ENCODE results near the gene COL23A1. TPM values are rescaled to one million over a fixed set of nuclear protein-coding genes. Genes with fewer than 3 reads are reported as not detected.

COL23A1 gene
- polyA plus RNA-seq, 1 donor (not counting 4 experiments of a cell fraction or from before 2014, with no cell fraction given) = not detected

DNA sequence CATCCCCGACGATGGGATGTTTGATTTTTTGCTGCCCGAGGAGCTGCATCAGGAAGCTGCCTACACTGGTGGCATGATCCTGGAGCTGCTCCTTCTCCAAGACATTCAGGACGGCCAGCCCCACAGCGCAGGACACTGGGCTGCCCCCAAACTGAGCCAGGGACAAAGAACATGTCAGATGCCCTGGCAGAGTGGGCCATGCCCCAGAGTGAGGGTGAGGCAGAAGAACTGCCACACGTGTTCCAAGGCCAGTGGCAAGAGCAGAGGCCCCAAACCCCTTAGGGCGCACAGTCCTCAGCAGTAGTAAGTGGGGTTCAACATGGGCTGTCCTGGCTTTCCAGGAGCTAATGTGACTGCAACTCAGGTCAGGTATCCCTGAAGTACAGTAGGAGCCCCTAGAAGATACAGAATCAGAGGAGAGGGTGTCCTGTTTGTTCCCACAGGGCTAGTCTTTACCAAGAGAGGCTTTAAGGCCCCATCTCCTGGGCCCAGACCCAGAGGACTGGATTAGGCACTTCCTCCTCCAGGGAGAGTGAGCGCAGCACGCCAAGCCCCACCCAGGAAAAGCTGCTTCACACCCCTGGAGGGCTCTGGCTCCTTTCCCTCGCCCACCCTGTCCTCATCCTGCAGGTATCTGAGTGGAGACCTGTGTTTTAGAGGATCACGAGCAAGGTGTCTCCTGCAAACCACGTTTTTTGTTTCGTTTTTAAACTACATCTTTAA is 374.8 kb downstream of the COL23A1 start:
- TF ChIP-seq EZH2 (IDR thresholded peaks at IDR 0.05; ENCODE audit: low read length) (no peak), CTCF (optimal IDR thresholded peaks at IDR 0.05 in 1 of 3, IDR thresholded peaks at IDR 0.05 in 1 of 3, conservative IDR thresholded peaks at IDR 0.05 in 1 of 3; ENCODE audit: extremely low read depth in 1 of 3, insufficient read depth in 2 of 3, low read length in 3 of 3) (no peak)
- Histone ChIP-seq H3K9ac (ENCODE audit: control insufficient read depth, extremely low read depth, insufficient read depth, low read length) (no peak overlapping the region), H3K4me3 (ENCODE audit: control insufficient read depth in 2 of 3, extremely low read depth in 1 of 3, insufficient read depth in 2 of 3, low read depth in 1 of 3, low read length in 3 of 3) (no peak overlapping the region), H3K79me2 (ENCODE audit: control insufficient read depth, insufficient read depth, low read length) (no peaks in the 10 kb centered on the region), H3K27me3 (ENCODE audit: control insufficient read depth, extremely low read depth, insufficient read depth, low read length) (no peaks in the 10 kb centered on the region), H3K9me1 (ENCODE audit: control insufficient read depth, extremely low read depth, insufficient read depth, low read length) (peaks cover 4% of the 10 kb centered on the region), H3K27ac (ENCODE audit: control insufficient read depth, insufficient read depth, low read length) (no peak overlapping the region), H4K20me1 (ENCODE audit: control insufficient read depth, extremely low read depth, insufficient read depth, low read length) (peaks cover 19% of the 10 kb centered on the region), H3K4me1 (ENCODE audit: control insufficient read depth, extremely low read depth, insufficient read depth, low read length) (no peaks in the 10 kb centered on the region), H2AFZ (ENCODE audit: control insufficient read depth, low read length) (no peak overlapping the region), H3K36me3 (ENCODE audit: control insufficient read depth in 2 of 2, extremely low read depth in 1 of 2, insufficient read depth in 2 of 2, low read length in 2 of 2) (peaks cover 30 to 38% of the 10 kb centered on the region in 2 experiments), H3K4me2 (ENCODE audit: control insufficient read depth, extremely low read depth, insufficient read depth, low read depth, low read length) (no peak overlapping the region), H3K9me3 (ENCODE audit: control insufficient read depth, low read depth, low read length) (no peaks in the 10 kb centered on the region)
- dilution Hi-C loops (cut with MboI; ENCODE audit: extremely low pct_ligation_motif_present, low sequenced_read_pairs) = no loop called here
- FAIRE-seq (no peak), DNase-seq (ENCODE audit: low read depth, low spot score) (no peak)

DNA sequence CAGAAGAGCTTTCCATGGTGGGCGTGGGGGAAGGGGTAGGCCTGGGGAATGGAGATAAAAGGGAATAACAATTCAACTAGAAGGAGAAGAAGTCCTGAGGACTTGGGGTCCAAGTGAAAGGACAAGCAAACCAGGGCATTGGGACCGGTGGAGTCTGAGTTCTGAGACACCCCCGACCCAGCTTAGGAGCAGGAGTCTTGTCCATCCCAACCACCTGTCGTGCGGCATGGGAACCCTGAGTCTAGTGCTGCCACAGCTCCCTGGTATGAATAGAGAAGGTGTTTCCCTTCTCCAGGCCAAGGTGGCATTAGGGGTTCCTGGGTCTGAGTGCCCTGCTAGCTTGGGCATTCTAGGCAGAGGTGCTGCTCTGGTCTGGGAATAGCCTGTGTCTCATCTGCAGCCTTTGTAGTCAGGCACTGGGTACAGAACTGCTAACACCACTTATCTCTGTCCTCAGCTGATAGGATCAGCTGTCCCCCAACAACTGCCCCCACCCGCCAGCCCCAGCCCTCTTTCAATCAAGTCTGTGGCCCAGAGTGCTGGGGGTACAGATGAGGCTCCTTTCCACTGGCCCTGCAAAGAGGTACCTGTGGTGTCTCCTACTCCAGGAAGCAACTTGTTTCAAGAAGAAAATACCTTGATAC is 375.9 kb downstream of the COL23A1 start:
- H3K4me1 ChIP-seq (ENCODE audit: control insufficient read depth, extremely low read depth, insufficient read depth, low read length) = no peaks in the 10 kb centered on the region
- no peak overlapping the region for H3K9ac ChIP-seq (ENCODE audit: control insufficient read depth, extremely low read depth, insufficient read depth, low read length)
- H3K4me2 ChIP-seq (ENCODE audit: control insufficient read depth, extremely low read depth, insufficient read depth, low read depth, low read length) = no peak overlapping the region
- H2AFZ ChIP-seq (ENCODE audit: control insufficient read depth, low read length) = no peak overlapping the region
- H3K27ac ChIP-seq (ENCODE audit: control insufficient read depth, insufficient read depth, low read length) = no peak overlapping the region
- H3K9me1 ChIP-seq (ENCODE audit: control insufficient read depth, extremely low read depth, insufficient read depth, low read length) = peaks cover 4% of the 10 kb centered on the region
- DNase-seq (ENCODE audit: low read depth, low spot score) (no peak), FAIRE-seq (no peak)
- dilution Hi-C loops (cut with MboI; ENCODE audit: extremely low pct_ligation_motif_present, low sequenced_read_pairs) = no loop called here
- H3K9me3 ChIP-seq (ENCODE audit: control insufficient read depth, low read depth, low read length) = no peaks in the 10 kb centered on the region
- peaks cover 41 to 46% of the 10 kb centered on the region in 2 experiments for H3K36me3 ChIP-seq (ENCODE audit: control insufficient read depth in 2 of 2, extremely low read depth in 1 of 2, insufficient read depth in 2 of 2, low read length in 2 of 2)
- no peak for TF ChIP-seq EZH2 (IDR thresholded peaks at IDR 0.05; ENCODE audit: low read length)
- TF ChIP-seq CTCF (optimal IDR thresholded peaks at IDR 0.05 in 1 of 3, IDR thresholded peaks at IDR 0.05 in 1 of 3, conservative IDR thresholded peaks at IDR 0.05 in 1 of 3; ENCODE audit: extremely low read depth in 1 of 3, insufficient read depth in 2 of 3, low read length in 3 of 3) = no peak
- H4K20me1 ChIP-seq (ENCODE audit: control insufficient read depth, extremely low read depth, insufficient read depth, low read length) = peaks cover 25% of the 10 kb centered on the region
- H3K27me3 ChIP-seq (ENCODE audit: control insufficient read depth, extremely low read depth, insufficient read depth, low read length) = no peaks in the 10 kb centered on the region
- peaks cover 3% of the 10 kb centered on the region for H3K79me2 ChIP-seq (ENCODE audit: control insufficient read depth, insufficient read depth, low read length)
- no peak overlapping the region for H3K4me3 ChIP-seq (ENCODE audit: control insufficient read depth in 2 of 3, extremely low read depth in 1 of 3, insufficient read depth in 2 of 3, low read depth in 1 of 3, low read length in 3 of 3)
